ENCODE results near the gene CATSPER3.

CATSPER3 gene

DNA sequence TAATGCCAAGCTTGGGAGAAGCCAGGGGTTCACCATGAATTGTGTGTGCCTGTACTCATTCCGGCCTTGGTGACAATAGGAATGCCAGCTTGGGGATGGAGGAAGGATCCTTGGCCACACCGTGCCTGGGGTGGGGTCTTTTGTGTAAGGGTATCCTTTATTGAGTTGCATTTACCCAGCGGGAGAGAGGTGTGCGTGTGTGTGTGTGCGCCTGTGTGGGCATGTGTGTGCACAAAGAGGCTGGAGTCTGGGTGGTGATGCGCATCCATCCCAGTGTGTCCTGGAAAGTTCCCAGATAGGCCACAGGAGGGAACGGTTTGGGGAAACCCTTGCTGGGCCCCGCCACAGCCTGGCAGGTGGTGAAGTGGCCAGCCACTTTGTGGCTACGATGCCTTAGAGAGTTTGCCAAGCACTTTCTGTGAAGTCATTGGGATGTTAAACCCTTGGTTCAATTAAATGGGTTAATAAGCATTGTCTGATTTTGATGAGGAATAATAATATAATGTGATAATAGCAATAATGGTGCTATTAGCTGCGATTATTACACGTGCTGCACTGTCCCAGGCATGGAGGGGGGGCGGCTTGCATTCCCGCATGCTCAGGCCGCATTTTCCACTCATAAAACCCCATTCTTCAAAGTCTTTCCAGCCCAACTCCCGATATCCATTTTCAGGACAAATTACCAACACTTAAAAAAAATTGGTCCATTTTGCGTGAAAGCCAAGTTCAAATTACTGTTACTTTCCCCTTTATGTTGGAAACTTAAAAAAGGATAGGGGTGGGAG, 52.6 kb downstream of the CATSPER3 start:
- no peaks in the 10 kb centered on the region; the same call in 1 of the 2 replicates for H3K36me3 ChIP-seq (ENCODE audit: control insufficient read depth, insufficient read depth, low read length)
- no peak for DNase-seq (ENCODE audit: low read depth, low spot score)
- H3K4me1 ChIP-seq (ENCODE audit: control insufficient read depth, insufficient read depth, low read length) = peaks cover 1% of the 10 kb centered on the region; the same call in 1 of the 2 replicates
- H3K27ac ChIP-seq (ENCODE audit: low read length) = no peak overlapping the region
- H3K4me3 ChIP-seq (ENCODE audit: low read length) = no peak overlapping the region
- H3K27me3 ChIP-seq (ENCODE audit: control insufficient read depth, insufficient read depth, low read length) = peaks cover under 1% of the 10 kb centered on the region; the same call in 1 of the 2 replicates
- no peaks in the 10 kb centered on the region for H3K9me3 ChIP-seq (ENCODE audit: control insufficient read depth, insufficient read depth, low read length)
- 100% methylated on average over 1 of the region's 16 CpGs for WGBS (ENCODE audit: insufficient coverage, insufficient read length)

DNA sequence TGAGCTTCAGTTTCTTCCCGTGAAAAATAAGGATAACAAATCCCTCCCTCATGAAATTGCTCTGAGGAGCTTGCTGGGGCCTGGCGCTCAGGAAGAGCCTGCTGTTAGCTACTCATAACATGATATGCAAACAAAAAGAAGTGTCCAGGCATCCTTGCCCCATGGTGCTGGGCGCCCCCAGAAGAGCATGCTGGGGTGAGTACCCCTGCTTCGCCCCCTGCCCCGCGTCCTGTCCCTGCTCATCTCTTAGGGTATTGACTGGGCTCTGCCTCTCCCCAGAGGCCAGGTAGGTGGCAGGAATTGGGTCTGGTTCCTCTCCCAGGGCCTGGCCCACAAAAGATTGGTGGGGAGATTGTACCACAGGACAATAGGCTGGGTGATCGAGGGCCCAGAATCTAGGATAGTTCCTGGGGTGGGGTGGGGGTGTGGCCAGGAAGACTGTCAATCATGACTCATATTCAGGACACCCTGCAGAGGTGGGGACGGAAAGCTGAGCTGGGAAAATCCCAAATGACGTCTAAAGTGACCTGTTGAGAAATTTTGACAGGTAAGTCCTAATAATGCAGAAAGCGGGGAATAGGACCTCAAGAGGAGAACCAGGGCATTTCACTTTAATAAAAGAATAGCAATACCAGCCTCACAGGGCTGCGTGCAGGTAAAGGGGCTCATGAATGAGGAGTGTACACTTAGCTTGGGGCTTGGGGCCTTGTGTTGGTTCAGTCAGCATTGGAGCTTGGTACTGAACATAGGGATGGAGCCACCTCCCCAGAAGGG, 57.4 kb downstream of the CATSPER3 start:
- no peaks in the 10 kb centered on the region for H3K9me3 ChIP-seq (ENCODE audit: control insufficient read depth, insufficient read depth, low read length)
- no peak for DNase-seq (ENCODE audit: low read depth, low spot score)
- H3K27ac ChIP-seq (ENCODE audit: low read length) = no peak overlapping the region
- WGBS (ENCODE audit: insufficient coverage, insufficient read length) = no CpG with 5 or more reads among the region's 11 CpGs
- H3K4me3 ChIP-seq (ENCODE audit: low read length) = no peak overlapping the region
- H3K4me1 ChIP-seq (ENCODE audit: control insufficient read depth, insufficient read depth, low read length) = peaks cover 7% of the 10 kb centered on the region
- no peaks in the 10 kb centered on the region for H3K36me3 ChIP-seq (ENCODE audit: control insufficient read depth, insufficient read depth, low read length)
- H3K27me3 ChIP-seq (ENCODE audit: control insufficient read depth, insufficient read depth, low read length) = peaks cover 48% of the 10 kb centered on the region

DNA sequence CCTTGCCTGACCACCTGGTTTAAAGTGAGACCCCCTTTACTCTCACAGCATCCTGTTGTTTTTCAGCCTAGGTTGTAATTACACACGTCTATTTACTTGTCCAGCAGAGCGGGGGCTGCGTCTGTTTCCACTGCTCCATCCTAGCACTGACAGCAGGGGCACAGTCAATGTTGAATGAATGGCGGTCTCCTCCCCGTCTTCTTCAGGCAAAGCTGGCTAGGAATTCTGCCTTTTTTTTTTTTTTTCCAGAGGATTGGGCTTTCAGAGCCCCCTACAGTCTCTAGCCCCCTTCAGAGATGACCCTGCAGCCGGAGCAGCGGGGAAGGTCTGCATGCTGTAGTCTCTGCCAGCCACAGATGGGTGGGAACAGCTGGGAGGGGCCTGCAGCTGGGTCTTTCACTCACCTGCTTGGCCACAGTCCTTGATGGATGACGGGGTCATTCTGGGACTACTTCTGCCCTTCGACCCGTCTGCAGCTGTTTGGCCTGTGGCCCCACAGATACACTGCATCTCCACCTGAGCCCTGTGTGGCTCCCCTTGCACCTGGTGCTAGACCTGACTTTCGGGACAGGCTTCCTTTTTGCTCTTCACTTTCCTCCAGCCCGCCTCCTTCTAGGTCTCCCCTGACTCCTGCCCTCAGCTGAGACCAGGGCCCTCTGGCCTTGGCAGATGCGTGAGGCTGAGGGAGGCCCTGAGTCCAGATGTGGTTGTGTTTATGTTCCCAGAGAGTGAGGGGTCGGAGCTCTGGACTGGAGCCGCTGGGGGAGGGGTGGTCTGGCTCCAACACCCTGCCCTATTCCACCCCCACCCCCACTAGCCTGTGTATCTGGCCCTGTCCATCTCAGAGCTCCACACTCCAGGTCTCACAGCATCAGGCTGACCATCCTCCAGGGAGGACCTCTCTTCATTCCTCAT, 58.3 kb downstream of the CATSPER3 start:
- H3K36me3 ChIP-seq (ENCODE audit: control insufficient read depth, insufficient read depth, low read length) = no peaks in the 10 kb centered on the region
- H3K4me3 ChIP-seq (ENCODE audit: low read length) = no peak overlapping the region
- H3K4me1 ChIP-seq (ENCODE audit: control insufficient read depth, insufficient read depth, low read length) = peaks cover 7% of the 10 kb centered on the region
- DNase-seq (ENCODE audit: low read depth, low spot score) = no peak
- WGBS (ENCODE audit: insufficient coverage, insufficient read length) = no CpG with 5 or more reads among the region's 15 CpGs
- no peaks in the 10 kb centered on the region for H3K9me3 ChIP-seq (ENCODE audit: control insufficient read depth, insufficient read depth, low read length)
- H3K27ac ChIP-seq (ENCODE audit: low read length) = no peak overlapping the region
- peaks cover 56% of the 10 kb centered on the region for H3K27me3 ChIP-seq (ENCODE audit: control insufficient read depth, insufficient read depth, low read length)

DNA sequence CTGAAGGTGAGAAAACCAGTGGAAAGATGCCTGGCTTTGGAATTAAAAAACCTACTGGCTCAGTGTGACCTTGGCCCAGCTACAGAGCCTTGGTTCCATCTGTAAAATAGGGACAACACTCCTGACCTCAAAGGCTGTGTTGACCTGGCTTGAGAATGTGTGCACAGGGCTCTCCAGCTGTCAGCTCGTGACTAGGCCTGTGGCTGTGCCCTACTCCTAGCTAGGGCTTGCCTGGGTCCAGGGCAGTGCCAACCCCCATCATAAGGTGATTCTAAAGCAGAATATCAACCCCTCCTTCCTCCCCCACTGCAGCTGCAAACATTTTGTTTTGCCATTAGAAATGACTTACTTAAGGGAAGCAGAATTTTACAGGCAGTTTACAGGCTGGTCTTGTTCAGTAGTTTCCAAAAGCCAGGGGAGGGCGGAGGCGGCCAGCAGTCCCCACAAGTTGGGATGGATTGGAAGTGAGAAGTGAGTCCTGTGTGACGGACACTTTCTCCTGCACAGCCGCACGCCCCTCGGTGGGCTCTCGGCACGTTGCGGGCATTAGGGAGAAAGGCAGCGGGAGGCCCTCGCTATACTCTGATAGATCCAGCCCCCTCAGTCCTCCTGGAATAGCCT, 59.0 kb downstream of the CATSPER3 start:
- H3K27ac ChIP-seq (ENCODE audit: low read length) = no peak overlapping the region
- no CpG with 5 or more reads among the region's 12 CpGs for WGBS (ENCODE audit: insufficient coverage, insufficient read length)
- H3K9me3 ChIP-seq (ENCODE audit: control insufficient read depth, insufficient read depth, low read length) = no peaks in the 10 kb centered on the region
- no peaks in the 10 kb centered on the region for H3K36me3 ChIP-seq (ENCODE audit: control insufficient read depth, insufficient read depth, low read length)
- no peak overlapping the region for H3K4me3 ChIP-seq (ENCODE audit: low read length)
- no peak for DNase-seq (ENCODE audit: low read depth, low spot score)
- H3K4me1 ChIP-seq (ENCODE audit: control insufficient read depth, insufficient read depth, low read length) = peaks cover 7% of the 10 kb centered on the region
- H3K27me3 ChIP-seq (ENCODE audit: control insufficient read depth, insufficient read depth, low read length) = peaks cover 64% of the 10 kb centered on the region

DNA sequence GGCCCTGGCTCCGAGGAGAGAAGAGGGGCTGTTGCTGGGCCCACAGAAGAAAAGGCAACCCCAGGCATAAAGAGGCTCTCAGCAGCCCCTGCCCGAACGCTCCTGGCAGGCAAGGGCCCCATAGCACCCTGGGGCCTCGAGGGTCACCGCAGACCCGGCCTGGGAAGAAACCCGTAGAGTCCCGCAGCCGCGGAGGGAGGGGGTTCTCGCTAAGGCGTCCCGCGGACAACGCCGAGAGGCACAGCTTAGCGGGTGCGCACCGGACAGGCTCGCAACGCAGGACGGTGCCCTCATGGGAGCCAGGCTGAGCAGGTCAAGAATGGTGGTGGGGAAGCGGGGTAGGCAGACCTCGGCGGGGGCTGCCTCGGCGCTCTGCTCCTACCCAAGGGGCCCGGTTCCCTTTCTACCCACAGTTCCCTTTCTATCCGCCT, 59.6 kb downstream of the CATSPER3 start:
- Histone ChIP-seq H3K27ac (ENCODE audit: low read length) (no peak overlapping the region), H3K4me3 (ENCODE audit: low read length) (no peak overlapping the region), H3K27me3 (ENCODE audit: control insufficient read depth, insufficient read depth, low read length) (peaks cover 68% of the 10 kb centered on the region), H3K4me1 (ENCODE audit: control insufficient read depth, insufficient read depth, low read length) (peaks cover 7% of the 10 kb centered on the region), H3K36me3 (ENCODE audit: control insufficient read depth, insufficient read depth, low read length) (no peaks in the 10 kb centered on the region), H3K9me3 (ENCODE audit: control insufficient read depth, insufficient read depth, low read length) (no peaks in the 10 kb centered on the region)
- no CpG with 5 or more reads among the region's 29 CpGs for WGBS (ENCODE audit: insufficient coverage, insufficient read length)
- no peak for DNase-seq (ENCODE audit: low read depth, low spot score)

DNA sequence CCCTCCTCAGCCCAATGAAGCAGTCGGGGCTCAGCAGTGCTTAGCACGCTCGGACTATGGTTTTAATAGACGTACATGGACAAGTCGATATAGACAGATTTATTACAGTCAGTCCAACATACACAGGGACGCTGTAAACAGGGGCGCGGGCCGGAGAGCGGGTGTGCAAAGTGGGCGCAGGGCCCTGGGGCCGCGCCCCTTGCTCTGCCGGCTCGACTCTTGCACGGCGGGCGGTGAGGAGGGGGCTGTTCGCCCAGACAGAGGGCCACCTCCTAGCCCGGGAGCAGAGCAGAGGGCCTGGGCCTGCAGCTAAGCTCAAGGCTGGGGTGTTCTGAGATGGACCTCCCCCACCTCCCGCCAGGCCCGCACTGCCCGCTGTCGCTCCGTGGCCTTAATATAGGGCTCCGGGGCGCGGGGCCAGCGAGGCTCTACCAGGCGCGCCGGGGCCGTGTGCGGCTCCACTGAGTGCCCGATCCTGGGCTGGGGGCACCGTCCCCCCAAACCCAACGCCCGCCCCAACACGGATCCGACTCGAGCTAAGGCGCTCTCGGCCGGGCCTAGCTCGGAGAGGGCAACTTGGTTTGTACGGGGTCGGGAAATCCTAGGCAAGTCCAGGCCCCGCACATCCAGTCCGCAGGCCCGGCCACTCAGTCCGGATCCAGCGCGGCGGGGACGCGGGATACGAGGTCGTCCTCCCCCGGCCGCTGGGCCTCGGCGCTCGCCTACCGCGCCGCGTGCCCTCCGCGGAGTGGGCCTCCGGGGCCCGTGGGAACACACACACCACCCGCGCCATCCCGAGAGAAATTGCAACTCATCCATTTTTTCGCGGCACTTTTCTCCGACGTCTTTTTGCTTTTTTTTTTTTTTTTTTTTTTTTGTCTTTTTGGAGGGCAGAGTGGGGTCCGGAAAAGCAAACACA, 60.2 kb downstream of the CATSPER3 start:
- H3K9me3 ChIP-seq (ENCODE audit: control insufficient read depth, insufficient read depth, low read length) = no peaks in the 10 kb centered on the region
- WGBS (ENCODE audit: insufficient coverage, insufficient read length) = no CpG with 5 or more reads among the region's 79 CpGs
- no peaks in the 10 kb centered on the region for H3K36me3 ChIP-seq (ENCODE audit: control insufficient read depth, insufficient read depth, low read length)
- no peak overlapping the region for H3K27ac ChIP-seq (ENCODE audit: low read length)
- H3K4me1 ChIP-seq (ENCODE audit: control insufficient read depth, insufficient read depth, low read length) = peaks cover 7% of the 10 kb centered on the region
- no peak overlapping the region for H3K4me3 ChIP-seq (ENCODE audit: low read length)
- DNase-seq (ENCODE audit: low read depth, low spot score) = no peak
- H3K27me3 ChIP-seq (ENCODE audit: control insufficient read depth, insufficient read depth, low read length) = peaks cover 71% of the 10 kb centered on the region

DNA sequence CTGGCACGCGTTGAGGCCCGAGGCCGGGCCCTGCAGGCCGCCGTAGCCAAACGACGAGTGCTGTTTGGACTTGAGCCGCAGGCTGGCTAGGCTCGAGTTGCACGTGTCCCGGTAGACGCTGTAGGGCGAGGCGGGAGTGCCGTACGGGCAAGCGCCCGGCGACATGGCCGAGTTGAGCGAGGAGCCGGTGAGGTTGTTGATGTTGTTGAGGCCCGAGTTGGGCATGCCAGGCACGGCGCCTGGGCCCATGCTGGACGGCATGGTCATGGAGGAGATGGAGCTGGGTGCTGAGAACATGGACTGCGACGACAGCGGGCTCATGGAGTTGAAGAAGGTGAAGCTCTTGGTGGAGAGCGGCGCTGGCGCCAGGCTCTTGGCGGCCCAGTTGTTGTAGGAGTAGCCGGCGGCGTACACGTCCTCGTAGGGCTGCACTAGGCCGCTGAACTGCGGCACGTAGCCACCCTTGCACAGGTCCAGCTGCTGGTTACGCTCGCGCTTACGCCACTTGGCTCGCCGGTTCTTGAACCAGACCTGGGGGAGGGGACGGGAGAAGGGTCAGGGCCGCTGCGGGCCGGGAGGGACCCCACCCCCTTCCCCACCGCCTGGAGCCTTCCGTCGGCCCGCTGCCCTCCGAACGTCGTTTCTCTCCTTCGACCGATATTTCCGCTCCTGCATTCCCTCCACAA, 61.2 kb downstream of the CATSPER3 start:
- DNase-seq (ENCODE audit: low read depth, low spot score) = no peak
- Histone ChIP-seq H3K9me3 (ENCODE audit: control insufficient read depth, insufficient read depth, low read length) (no peaks in the 10 kb centered on the region), H3K4me1 (ENCODE audit: control insufficient read depth, insufficient read depth, low read length) (peaks cover 8% of the 10 kb centered on the region), H3K27ac (ENCODE audit: low read length) (no peak overlapping the region), H3K36me3 (ENCODE audit: control insufficient read depth, insufficient read depth, low read length) (no peaks in the 10 kb centered on the region), H3K27me3 (ENCODE audit: control insufficient read depth, insufficient read depth, low read length) (peaks cover 78% of the 10 kb centered on the region), H3K4me3 (ENCODE audit: low read length) (peak overlapping the region; percentile 3; the same call in 1 of the 2 replicates)
- WGBS (ENCODE audit: insufficient coverage, insufficient read length) = no CpG with 5 or more reads among the region's 62 CpGs

DNA sequence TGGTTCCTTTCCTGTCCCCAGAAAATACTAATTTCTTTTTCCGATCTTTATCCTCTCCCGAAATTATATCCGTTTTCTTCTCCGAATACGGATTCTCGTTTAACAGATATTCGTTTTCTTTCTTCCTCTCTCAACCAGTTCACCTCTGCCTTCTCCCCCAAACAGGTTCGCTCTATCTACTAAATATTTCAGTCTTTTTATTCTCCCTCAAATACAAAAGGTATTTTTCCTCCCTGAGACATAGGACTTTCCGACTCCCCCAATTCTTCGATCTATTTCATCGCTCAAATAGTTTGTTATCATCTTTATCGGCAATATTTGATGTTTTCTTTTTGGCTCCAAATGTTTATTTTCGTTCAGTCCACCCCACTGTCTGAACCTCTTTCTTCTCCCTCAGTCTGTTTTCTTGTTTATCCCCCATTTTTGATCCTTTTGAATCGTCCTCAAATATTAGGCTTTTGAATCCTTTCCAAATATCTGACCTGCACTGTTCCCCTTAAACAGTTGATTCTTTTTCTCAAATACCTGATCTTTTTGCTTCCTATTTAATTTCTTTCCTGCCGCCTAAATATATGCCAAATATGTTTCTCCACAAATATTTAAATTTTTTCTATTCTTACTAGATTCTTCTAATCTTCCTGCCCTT, 61.9 kb downstream of the CATSPER3 start:
- WGBS (ENCODE audit: insufficient coverage, insufficient read length) = 100% methylated on average over 1 of the region's 15 CpGs
- no peaks in the 10 kb centered on the region for H3K36me3 ChIP-seq (ENCODE audit: control insufficient read depth, insufficient read depth, low read length)
- DNase-seq (ENCODE audit: low read depth, low spot score) = no peak
- peaks cover 8% of the 10 kb centered on the region for H3K4me1 ChIP-seq (ENCODE audit: control insufficient read depth, insufficient read depth, low read length)
- no peak overlapping the region for H3K27ac ChIP-seq (ENCODE audit: low read length)
- peaks cover 78% of the 10 kb centered on the region for H3K27me3 ChIP-seq (ENCODE audit: control insufficient read depth, insufficient read depth, low read length)
- no peak overlapping the region for H3K4me3 ChIP-seq (ENCODE audit: low read length)
- H3K9me3 ChIP-seq (ENCODE audit: control insufficient read depth, insufficient read depth, low read length) = no peaks in the 10 kb centered on the region
